A673 (cell line): ENCODE results near the gene DHPS. TPM values are rescaled to one million over a fixed set of nuclear protein-coding genes. Genes with fewer than 3 reads are reported as not detected.
"Not testable (repeated sequence)": the region's sequence is repeated elsewhere in the genome, so short reads cannot be mapped to it uniquely, and the experiment has no call there.

ENCODE experiments used
- BruUV-seq: library from RNA; stranded (reverse); fragments of 400-500 nt; replicated peaks from 2 replicates; lab custom pipeline; 2021; lab: Mats Ljungman, UMichigan
- CTCF ChIA-PET: fragments of 300-600 bp; sonication (Branson Sonifier 250); formaldehyde crosslinking; loops from one replicate; lab custom pipeline; 2022; ENCODE audit warnings: antibody characterized with exemption; lab: Charles Lee
- POLR2A ChIA-PET: fragments of 300-600 bp; sonication (Branson Sonifier 250); formaldehyde crosslinking; loops from one replicate; lab custom pipeline; 2022; ENCODE audit warnings: antibody characterized with exemption; ENCODE audit not compliant: low non-redundant PET; lab: Charles Lee
- DNase-seq: peaks from one replicate; pipeline ENCODE4 v3.0.0-alpha.2; 2015; ENCODE audit warnings: low spot score
- H3K27ac ChIP-seq: fragments of 200-600 bp; sonication (generic); 2 replicates; pipeline ENCODE4 v1.5.1; 2016; ENCODE audit warnings: mixed run types, low read depth, mild to moderate bottlenecking, mixed read lengths, antibody characterized with exemption, low read length; ENCODE audit not compliant: poor library complexity, severe bottlenecking
- H3K27me3 ChIP-seq: fragments of 200-600 bp; sonication (generic); replicated peaks from 2 replicates; pipeline ENCODE4 v1.6.1; 2017; ENCODE audit warnings: mixed run types, low read depth, mild to moderate bottlenecking, mixed read lengths, antibody characterized with exemption, low read length; ENCODE audit not compliant: insufficient read depth, poor library complexity
- H3K36me3 ChIP-seq: fragments of 200-600 bp; sonication (generic); 2 replicates; pipeline ENCODE4 v1.6.1; 2016; ENCODE audit warnings: mixed run types, mild to moderate bottlenecking, mixed read lengths, antibody characterized with exemption, low read length; ENCODE audit not compliant: insufficient read depth, poor library complexity, severe bottlenecking
- H3K4me1 ChIP-seq: fragments of 200-600 bp; sonication (generic); 2 replicates; pipeline ENCODE4 v1.6.1; 2017; ENCODE audit warnings: mixed run types, mild to moderate bottlenecking, mixed read lengths, antibody characterized with exemption, low read length; ENCODE audit not compliant: insufficient read depth, poor library complexity, severe bottlenecking
- H3K4me3 ChIP-seq: fragments of 200-600 bp; sonication (generic); 2 replicates; pipeline ENCODE4 v1.5.1; 2016; ENCODE audit warnings: low read depth, mixed run types, mild to moderate bottlenecking, mixed read lengths, low read length; ENCODE audit not compliant: poor library complexity, severe bottlenecking
- H3K9me3 ChIP-seq: fragments of 200-600 bp; sonication (generic); 2 replicates; pipeline ENCODE4 v1.6.1; 2016; ENCODE audit warnings: mixed run types, low read depth, mild to moderate bottlenecking, mixed read lengths, antibody characterized with exemption, low read length; ENCODE audit not compliant: poor library complexity, severe bottlenecking
- CTCF ChIP-seq: fragments of 300-800, 200-600 bp; sonication (generic); conservative IDR thresholded peaks from 2 replicates; pipeline ENCODE4 v1.5.1; 2017; ENCODE audit warnings: low read depth, mild to moderate bottlenecking, antibody characterized with exemption, low read length, moderate library complexity, mixed read lengths
- EZH2 ChIP-seq: fragments of 200-600 bp; sonication (generic); IDR thresholded peaks from 2 replicates; pipeline ENCODE4 v1.6.1; 2017; ENCODE audit warnings: borderline replicate concordance, low read depth, mild to moderate bottlenecking, mixed read lengths, antibody characterized with exemption, low read length; ENCODE audit not compliant: poor library complexity, severe bottlenecking
- intact Hi-C: fragments of 100-400 bp; cut with micrococcal nuclease; formaldehyde crosslinking; loops from one replicate; pipeline ENCODE4 v1.10.0; 2022; ENCODE audit not compliant: unreplicated experiment
- total RNA-seq: library from RNA; stranded (reverse); gene quantifications from 2 replicates; pipeline ENCODE4 v1.2.3, GENCODE V29; 2021

DHPS gene
- total RNA-seq, 1 experiment from 2014 or later: 117 TPM

GRCh38 chr19:12701596-12702282 is 20.1 kb upstream of the DHPS start:
- BruUV-seq: no TSS peak
- TF ChIP-seq EZH2: no peak
- TF ChIP-seq CTCF: no peak
- intact Hi-C loops: no loop called here
- POLR2A ChIA-PET: interaction anchor here (0.5 kb wide), 1 partner anchor 242 kb away, joined by 14 read pairs; no protein-coding TSS in a partner anchor
- Histone ChIP-seq H3K9me3 (no peaks in the 10 kb centered on the region), H3K4me1 (peaks cover 5% of the 10 kb centered on the region), H3K27ac (no peak overlapping the region), H3K27me3 (no peaks in the 10 kb centered on the region), H3K4me3 (no peak overlapping the region), H3K36me3 (peaks cover 74% of the 10 kb centered on the region)
- no peak for DNase-seq
- CTCF ChIA-PET: no interaction called here

- no TSS peak for BruUV-seq
- no peaks in the 10 kb centered on the region for H3K27me3 ChIP-seq
- ChIA-PET POLR2A (no interaction called here), CTCF (no interaction called here)
- intact Hi-C loops: no loop called here
- DNase-seq: no peak
- H3K27ac ChIP-seq: no peak overlapping the region
- H3K36me3 ChIP-seq: peaks cover 39% of the 10 kb centered on the region
- no peaks in the 10 kb centered on the region for H3K9me3 ChIP-seq
- TF ChIP-seq CTCF (no peak), EZH2 (no peak)
- no peak overlapping the region for H3K4me3 ChIP-seq
- peaks cover 11% of the 10 kb centered on the region for H3K4me1 ChIP-seq
Observed at GRCh38 chr19:12698138-12698537, 16.5 kb upstream of the DHPS start.

GRCh38 chr19:12697425-12697824 is 15.7 kb upstream of the DHPS start:
- CTCF ChIA-PET, POLR2A ChIA-PET, H3K27me3 ChIP-seq, DNase-seq, H3K27ac ChIP-seq, H3K9me3 ChIP-seq, BruUV-seq, intact Hi-C loops: not testable (repeated sequence)
- Histone ChIP-seq H3K4me1 (peaks cover 11% of the 10 kb centered on the region), H3K36me3 (peaks cover 32% of the 10 kb centered on the region), H3K4me3 (peak overlapping the region; percentile 89)
